NOMO-1 treated with dmso at 0.1 percent for 144 hours (cell line): Measurements from ENCODE around the gene AGBL3.
"Not testable (repeated sequence)": the region's sequence is repeated elsewhere in the genome, so short reads cannot be mapped to it uniquely, and the experiment has no call there.

ENCODE experiments used
- DNase-seq: peaks from one replicate; lab custom pipeline; 2025; ENCODE audit not compliant: unreplicated experiment; lab: John Stamatoyannopoulos, UW

AGBL3 gene

DNA sequence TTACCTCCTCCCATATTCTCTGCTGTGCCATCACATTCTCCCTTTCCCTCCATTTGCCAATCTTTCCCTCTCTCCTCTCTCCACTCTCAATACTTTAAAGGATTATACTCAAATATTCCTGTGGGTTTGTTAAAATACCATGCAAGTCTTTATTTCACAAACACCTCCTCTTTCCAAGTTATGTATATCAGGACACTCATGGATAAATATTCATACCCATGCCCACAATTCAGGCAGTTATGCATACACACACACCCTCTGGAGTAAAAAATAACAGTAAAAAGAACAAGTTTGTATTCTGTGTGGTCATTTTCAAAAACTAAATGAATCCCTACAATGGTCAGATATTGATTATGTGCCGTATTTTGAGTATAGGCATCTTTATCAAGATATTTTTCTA lies 88.2 kb downstream of the AGBL3 start:
- DNase-seq, result no peak

DNA sequence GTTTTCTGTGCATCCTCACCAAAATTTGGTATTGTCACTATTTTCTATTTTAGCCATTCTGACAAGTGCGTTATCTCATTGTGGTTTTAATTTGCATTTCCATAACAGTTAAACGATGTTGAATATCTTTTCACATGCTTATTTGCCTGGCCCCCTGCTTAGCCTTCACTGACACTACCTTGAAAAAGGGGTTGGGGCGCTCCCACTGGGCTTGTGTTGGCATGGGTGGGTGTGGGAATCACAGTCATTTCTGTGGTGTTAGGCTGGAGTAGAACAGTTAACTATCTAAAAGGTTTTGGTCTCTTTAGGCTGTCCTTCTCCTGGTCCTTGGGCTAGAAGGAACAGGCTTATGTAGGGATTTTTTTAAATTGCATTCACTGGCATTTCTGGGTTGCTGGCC lies 89.4 kb downstream of the AGBL3 start:
- DNase-seq, result no peak

DNA sequence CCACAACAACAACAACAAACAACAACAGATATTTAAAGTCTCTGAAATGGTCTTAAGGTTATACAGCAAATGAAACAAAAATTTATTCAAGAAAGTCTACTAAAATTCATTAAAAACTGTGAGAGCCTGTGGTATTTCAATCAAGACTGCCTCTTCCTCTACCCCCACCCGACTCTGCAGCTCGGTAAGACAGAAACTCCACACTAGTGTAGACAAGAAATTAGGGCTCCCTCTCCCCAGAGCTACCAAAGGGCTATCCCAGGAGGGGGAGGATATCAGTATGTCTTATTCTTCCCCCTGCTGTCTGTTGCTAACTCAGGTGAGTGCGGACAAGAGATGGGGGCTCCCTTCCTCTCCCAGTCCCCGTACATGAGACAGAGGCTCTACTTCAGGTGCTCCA lies 90.6 kb downstream of the AGBL3 start:
- no peak for DNase-seq

DNA sequence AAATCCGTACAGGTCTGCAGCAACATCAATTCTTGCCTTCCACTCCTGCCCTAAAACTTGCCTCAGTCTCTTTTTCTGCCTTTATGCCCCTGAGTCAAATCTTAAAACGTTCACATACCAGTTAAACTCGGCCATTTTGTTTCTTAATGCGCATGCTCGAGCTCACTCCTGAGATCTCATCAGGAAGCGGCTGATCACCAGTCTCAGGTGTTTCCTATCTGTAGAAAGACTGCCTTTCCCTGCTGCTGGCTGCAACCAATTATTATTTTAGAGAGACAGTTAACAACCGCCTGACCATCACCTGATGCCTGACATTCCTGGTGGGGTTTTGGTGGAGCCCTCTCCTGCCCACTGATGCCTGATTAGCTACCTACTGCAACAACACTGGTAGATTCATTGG lies 91.3 kb downstream of the AGBL3 start:
- DNase-seq, result no peak

DNA sequence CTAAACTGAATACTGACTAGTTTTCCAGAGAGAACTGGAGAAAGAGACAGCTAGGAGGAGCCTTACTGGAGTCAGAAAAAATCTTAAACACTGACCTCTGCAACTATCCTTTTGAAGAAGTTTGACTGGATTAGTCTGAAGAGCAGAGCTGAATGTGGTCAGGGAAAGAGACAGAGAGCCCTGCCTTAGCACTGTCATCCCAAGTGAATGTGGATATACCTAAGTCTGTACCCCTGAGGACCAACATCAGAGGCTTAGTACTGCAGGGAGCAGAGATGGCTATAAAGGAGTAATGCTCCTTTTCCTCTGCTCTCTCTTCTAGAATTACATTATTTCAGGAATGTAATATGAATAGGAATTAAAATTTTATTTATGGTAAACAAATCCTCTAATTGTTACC lies 91.7 kb downstream of the AGBL3 start:
- DNase-seq, result no peak

DNA sequence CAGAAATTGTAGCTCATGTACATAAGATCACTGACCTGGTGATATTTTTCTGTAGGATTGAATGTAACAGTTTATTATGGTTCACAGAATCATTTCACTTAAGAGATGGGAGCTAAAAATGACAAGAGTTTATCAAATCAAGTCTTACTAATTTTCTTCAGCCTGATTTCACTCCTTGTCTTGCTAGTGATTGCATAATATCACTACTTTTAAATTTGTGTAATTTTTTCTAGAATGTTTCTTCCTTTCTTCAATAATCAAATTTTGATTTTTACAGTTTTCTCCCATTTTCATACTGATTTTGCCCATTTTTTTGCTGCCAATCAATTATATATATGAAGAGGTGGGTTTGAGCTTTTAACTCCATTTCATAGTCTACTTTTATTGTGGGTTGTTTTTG lies 92.8 kb downstream of the AGBL3 start:
- no peak for DNase-seq

DNA sequence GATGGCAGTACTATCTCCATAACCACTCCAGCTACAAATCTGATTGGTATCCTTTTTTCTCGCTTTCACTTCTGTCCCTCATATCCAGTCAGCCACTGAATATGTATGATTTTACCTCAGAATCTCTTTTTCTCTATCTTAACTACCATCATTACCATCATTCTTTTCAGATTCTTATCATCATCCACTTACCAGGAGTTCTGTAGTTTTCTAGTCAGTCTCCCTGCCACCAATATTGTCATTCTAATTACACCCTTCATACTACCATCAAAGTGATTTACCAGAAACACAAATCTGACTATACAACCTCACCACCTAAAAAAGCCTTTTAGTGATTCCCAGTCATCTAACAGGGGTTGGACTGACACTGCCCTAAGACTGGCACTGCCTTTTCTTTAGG lies 96.7 kb downstream of the AGBL3 start:
- DNase-seq, result no peak

DNA sequence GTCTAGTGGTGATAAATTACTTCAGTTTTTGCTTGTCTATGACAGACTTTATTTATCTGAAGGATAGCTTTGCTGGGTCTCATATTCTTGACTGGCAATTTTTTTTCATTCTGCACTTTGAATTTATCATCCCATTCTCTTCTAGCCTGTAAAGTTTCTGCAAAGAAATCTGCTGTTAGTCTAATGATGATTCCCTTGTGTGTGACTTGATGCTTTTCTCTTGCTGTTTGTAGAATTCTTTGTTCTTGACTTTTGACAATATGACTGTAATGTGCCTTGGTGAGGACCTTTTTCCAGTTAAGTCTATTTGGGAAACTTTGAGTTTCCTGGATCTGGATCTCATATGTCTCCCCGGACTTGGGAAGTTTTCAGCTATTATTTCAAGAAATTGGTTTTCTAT lies 102.3 kb downstream of the AGBL3 start:
- DNase-seq, result no peak

DNA sequence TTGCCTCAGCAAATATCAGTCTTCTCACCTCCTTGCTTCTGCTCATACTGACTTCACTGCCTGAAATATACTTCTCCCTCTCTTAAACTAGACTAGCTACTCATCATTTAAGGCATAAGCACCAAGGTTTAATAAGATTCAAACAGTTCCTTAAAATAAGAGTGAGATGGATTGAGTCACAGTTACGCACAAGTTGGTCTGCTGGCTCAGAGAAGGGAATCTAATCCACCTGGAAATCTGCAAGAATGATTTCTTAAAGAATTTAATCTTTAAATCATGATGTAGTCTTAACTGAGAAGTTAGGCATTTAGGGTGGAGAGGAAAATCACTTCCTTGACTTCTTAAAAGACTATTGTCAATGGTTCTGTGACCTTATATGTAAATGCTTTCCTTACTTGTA lies 105.4 kb downstream of the AGBL3 start:
- DNase-seq, result no peak

DNA sequence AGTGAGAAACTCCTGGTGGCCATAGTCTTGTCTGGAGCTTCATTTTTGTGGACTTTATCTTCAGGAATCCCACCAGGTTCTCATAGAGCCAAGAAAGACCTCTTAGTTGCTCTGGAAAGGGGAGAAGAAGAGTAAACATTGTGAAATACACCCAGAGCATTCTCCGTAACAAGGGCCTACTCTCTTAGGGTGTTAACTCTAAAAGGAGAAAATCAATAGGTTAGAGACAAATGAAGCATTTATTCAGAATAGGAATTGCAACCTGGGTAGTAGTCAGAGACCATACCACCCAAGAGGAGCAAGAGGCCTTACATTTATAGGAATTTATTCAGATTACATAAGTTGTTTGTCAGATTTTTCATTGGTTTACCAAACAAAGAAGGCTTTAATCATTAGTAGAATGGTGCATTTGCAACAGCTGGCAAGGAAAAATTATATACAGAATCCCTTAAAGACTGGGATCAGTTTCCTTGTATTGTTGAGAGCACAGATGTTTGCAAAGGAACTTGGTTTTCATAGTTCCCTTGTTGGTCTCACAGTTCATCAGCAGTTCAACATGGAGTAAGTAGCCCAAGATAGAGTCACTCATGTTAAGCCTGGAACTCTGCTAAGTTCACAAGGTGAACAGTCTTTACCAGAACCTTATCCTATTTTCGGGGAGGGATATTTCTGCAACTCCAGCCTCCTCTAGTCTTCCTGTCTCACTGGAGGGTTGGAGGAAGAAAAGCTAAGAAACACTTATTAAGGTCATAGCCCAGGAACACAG lies 108.3 kb downstream of the AGBL3 start:
- no peak for DNase-seq

DNA sequence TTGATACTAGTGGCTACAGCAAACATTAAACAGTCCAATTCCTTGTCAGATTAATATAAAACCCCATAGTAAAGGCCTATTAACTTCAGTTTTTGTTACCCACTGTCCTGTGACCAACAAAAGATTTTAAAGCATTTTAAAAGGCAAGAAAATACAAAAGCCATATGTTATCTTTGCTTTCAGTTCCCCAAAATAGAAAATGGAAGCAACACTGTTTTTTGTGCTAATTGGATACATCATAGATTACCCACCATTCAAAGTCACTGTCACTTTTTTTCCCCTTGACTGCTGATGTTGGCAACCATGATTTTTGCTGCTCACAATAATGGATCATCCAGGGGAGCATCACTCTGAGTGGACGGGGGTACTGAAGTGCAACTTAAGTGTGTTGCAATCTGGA lies 109.1 kb downstream of the AGBL3 start:
- no peak for DNase-seq

DNA sequence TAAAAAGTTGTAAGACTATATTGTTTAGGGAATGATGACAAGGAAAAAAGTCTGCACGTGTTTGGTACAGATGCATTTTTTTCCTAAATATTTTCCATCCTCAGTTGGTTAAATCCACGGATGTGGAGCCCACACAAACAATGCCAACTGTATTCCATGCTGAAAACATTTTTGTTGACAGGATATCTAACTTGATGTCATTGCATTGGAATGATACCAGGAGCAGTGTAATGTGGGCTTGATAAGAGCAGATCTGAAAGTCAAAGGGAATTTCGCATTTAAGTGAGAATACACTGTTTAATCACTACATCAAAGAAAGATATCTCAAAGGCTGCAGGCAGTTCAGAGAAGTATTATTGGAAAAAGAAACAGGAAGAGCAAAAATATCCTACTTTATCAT lies 112.1 kb downstream of the AGBL3 start:
- DNase-seq, result no peak

DNA sequence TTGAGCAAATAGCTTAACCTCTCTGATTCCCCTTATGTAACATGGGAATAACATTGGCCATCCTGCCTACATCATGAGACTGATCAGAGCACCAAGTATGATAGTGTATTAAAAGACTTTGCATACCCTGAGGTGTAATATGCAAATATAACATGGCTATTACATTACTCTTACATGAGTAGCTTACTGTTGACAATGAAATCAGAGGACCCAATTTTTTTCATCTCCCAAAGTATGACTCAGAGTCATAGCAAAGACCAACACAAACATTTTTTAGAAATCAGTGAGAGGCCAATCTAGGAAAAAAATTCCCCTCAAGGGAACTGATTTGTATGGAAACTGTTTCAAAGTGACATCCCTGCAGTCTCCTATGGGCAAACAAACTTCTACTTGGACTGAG lies 114.5 kb downstream of the AGBL3 start:
- DNase-seq, result no peak

DNA sequence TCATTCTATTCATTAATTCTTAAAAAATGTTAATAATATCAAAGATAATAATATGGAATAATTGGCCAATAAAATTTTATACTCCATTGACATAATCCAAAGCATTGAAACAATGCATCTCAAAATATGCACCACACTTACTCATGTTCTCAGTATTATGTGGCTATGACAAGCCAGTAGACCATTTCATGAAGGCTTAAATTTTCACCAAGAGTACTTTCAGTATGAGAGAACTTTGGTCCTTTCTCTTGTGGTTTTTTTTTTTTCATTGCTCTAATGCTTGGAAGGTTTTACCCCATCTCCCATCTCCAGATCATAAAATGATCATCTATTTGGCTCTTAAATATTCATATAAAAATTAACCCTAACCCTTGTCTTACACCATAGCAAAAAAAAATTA lies 116.1 kb downstream of the AGBL3 start:
- DNase-seq, result no peak

DNA sequence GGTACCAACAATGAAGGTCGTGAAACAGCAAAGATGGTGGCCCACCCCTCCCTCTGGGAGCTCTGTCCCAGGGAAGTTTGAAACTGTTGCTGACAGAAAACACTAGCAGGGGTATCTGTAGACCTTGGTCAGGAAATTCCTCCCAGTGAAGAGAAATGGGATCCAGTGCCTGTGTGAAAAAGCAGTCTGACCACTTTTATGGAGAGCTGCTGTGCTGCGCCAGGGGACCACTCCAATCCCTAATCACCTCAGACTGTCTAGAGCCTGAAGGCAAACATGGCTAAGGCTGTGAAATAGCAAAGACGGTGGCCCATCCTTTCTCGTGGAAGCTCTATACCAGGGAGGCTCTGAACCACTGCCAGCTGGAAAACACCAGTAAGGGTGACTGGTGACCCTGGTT lies 123.3 kb downstream of the AGBL3 start:
- no peak for DNase-seq

DNA sequence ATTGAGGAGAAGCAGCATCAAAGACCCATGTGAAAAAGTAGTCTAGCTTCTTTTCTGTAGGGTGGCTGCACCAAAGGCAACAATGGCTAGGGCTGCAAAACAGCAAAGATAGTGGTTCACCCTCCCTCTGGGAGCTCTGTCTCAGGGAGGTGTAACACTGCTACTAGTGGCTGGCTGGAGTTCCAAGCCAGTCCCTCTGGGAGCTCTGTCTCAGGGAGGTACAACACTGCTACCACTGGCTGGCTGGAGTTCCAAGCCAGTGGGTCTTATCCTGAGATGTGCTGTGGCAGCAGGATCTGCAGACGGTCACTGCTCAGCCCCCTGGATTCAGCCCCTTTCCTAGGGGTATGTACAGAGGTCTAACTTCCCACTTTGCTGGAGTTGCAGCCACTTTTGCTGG lies 123.7 kb downstream of the AGBL3 start:
- no peak for DNase-seq

DNA sequence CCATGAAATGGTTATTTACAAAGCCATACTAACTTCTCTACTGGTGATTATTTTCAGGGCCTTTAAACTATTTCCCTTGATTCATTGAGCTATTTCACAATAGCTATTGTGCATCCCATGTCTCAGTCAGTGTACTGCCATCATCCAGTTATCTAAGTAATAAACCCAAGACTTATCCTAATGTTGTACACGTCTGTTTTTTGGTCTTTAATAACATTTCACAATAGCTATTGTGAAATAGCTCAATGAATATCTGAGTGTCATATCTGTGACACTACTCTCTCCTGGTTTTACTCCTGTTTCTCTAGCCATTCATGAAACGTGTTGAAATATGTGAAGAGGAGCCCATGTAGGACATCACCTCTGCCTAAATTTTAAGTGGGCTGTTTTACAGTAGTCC lies 125.1 kb downstream of the AGBL3 start:
- DNase-seq, result no peak

DNA sequence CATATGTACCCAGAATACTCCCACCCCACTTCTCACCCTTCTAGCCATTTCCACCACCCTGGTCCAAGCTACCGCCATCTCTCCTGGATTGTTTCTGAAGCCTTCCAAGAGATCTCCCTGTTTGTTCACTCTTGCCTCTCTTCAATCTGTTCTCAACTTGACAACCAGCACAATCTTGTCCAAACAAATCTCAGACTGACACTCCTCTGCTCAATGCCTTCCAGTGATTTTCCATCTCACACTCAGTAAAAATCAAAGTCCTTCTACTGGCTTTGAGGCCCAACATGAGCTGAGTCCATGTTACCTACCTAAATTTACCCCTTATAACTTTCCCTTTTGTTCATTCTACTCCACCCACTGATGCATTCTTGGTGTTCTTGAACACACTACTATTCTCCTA lies 128.3 kb downstream of the AGBL3 start:
- no peak for DNase-seq

DNA sequence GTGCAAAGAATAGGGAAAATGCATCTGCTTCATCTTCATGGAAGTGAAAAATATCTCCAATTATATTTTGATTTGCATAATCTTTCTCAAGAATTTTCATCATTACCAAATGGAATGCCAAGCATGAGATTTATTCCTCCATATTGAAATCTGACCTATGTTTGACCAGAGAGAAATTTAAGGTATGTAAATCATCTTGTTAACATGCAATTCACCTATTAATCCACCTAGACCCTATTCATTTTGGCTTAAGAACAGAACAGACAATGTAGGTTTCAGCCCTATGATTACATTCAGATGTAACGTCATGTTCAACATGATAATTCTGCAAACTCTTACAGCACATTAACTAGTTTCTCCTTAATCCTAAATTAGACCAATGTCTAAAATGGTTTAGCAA lies 130.8 kb downstream of the AGBL3 start:
- DNase-seq, result no peak

DNA sequence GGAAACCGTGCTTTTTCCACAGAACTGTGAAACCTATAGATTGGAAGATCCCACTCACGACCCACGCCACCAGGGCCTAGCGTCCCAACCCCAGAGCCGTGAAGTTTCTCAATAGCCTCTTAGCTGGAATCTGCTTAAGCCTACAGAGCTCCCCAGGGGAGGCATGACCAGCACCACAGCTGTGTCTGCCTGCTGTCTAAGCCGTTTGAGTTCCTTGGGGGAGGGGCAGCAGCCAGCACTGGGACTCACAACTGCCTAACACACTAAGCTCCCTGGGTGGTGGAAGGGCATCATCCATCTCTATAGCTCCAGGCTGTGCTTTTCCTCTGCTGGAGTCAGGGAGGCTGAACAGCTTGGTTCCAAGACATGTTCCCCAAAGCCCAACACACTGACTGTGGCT lies 135.6 kb downstream of the AGBL3 start:
- no peak for DNase-seq

DNA sequence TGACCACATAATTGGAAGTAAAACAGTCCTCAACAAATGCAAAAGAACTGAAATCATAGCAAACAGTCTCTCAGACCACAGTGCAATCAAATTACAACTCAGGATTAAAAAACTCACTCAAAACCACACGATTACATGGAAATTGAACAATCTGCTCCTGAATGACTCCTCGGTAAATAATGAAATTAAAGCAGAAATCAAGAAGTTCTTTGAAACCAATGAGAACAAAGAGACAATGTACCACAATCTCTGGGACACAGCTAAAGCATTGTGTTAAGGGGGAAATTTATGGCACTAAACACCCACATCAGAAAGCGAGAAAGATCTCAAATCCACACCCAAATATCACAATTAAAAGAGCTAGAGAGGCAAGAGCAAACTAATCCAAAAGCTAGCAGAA lies 138.3 kb downstream of the AGBL3 start:
- DNase-seq, result not testable (repeated sequence)

DNA sequence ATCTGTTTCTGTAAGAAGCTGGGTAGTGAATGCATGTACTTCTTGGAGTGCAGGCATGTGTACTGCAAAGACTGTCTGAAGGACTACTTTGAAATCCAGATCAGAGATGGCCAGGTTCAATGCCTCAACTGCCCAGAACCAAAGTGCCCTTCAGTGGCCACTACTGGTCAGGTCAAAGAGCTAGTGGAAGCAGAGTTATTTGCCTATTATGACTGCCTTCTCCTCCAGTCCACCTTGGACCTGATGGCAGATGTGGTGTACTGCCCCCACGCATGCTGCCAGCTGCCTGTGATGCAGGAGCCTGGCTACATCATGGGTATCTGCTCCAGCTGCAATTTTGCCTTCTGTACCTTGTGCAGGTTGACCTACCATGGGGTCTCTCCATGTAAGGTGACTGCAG lies 142.6 kb downstream of the AGBL3 start:
- no peak for DNase-seq

DNA sequence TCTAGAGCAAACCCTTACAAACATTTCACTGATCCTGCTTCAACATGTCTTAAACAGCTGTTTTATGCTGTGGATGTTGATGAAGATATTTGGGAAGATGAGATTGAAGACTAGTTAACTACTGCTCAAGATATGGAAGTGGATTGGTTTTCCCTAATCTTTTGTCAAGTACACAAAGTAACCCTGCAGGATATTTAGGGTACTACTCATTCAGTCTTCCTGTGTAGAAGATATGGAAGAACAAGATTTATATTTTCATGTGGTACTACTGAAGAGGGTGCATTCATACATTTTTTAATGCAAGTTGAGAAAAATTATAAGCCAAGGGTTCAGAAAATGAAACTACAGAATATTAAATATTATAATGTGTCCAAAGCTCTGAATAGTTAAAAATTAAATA lies 143.3 kb downstream of the AGBL3 start:
- no peak for DNase-seq
